ENCODE results near the gene SRSF10. TPM values are rescaled to one million over a fixed set of nuclear protein-coding genes. Genes with fewer than 3 reads are reported as not detected.

The SRSF10 gene
- total and polyA plus RNA-seq, 9 of the 15 experiments (the other 6 are each of a cell fraction or from before 2014, with no cell fraction given): 154 to 264 (median 205) TPM

GRCh38 chr1:23959461-23960290 lies 20.5 kb downstream of the SRSF10 start, which contains the start of gene PNRC2 (continued):
- no peak for TF ChIP-seq CAMTA2 (CRISPR knock-in tag; conservative IDR thresholded peaks at IDR 0.05)
- TF ChIP-seq L3MBTL2 (IDR thresholded peaks at IDR 0.05): peak; percentile 83
- no peak for TF ChIP-seq IFI16 (CRISPR knock-in tag; IDR thresholded peaks at IDR 0.05)
- TF ChIP-seq ZNF699 (CRISPR knock-in tag; IDR thresholded peaks at IDR 0.05; ENCODE audit: insufficient replicate concordance): no peak
- TF ChIP-seq KDM4B (IDR thresholded peaks at IDR 0.05; ENCODE audit: borderline replicate concordance in 2 of 2, low read depth in 1 of 2): no peak; a peak in 1 of 4 replicates
- TF ChIP-seq, protein P1, sequence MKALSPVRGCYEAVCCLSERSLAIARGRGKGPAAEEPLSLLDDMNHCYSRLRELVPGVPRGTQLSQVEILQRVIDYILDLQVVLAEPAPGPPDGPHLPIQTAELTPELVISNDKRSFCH (CRISPR knock-in tag; IDR thresholded peaks at IDR 0.05): no peak
- TF ChIP-seq, protein P1 (tag; IDR thresholded peaks at IDR 0.05): no peak; the same call in 1 of the 2 replicates
- no peak for TF ChIP-seq ZNF75A (CRISPR knock-in tag; IDR thresholded peaks at IDR 0.05)
- TF ChIP-seq, protein P2, sequence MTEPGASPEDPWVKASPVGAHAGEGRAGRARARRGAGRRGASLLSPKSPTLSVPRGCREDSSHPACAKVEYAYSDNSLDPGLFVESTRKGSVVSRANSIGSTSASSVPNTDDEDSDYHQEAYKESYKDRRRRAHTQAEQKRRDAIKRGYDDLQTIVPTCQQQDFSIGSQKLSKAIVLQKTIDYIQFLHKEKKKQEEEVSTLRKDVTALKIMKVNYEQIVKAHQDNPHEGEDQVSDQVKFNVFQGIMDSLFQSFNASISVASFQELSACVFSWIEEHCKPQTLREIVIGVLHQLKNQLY (CRISPR knock-in tag; conservative IDR thresholded peaks at IDR 0.05): peak in 1 of 2 experiments; percentile 73; a peak in 1 of 4 replicates
- TF ChIP-seq, protein P3, sequence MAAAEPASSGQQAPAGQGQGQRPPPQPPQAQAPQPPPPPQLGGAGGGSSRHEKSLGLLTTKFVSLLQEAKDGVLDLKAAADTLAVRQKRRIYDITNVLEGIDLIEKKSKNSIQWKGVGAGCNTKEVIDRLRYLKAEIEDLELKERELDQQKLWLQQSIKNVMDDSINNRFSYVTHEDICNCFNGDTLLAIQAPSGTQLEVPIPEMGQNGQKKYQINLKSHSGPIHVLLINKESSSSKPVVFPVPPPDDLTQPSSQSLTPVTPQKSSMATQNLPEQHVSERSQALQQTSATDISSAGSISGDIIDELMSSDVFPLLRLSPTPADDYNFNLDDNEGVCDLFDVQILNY (CRISPR knock-in tag; IDR thresholded peaks at IDR 0.05): peak; percentile 44; the same call in 1 of the 2 replicates
- TF ChIP-seq NCOA4 (IDR thresholded peaks at IDR 0.05; ENCODE audit: partially characterized antibody): no peak
- TF ChIP-seq SPI1 (IDR thresholded peaks at IDR 0.05; ENCODE audit: borderline replicate concordance, low read depth, low read length): no peak
- TF ChIP-seq, protein P4, sequence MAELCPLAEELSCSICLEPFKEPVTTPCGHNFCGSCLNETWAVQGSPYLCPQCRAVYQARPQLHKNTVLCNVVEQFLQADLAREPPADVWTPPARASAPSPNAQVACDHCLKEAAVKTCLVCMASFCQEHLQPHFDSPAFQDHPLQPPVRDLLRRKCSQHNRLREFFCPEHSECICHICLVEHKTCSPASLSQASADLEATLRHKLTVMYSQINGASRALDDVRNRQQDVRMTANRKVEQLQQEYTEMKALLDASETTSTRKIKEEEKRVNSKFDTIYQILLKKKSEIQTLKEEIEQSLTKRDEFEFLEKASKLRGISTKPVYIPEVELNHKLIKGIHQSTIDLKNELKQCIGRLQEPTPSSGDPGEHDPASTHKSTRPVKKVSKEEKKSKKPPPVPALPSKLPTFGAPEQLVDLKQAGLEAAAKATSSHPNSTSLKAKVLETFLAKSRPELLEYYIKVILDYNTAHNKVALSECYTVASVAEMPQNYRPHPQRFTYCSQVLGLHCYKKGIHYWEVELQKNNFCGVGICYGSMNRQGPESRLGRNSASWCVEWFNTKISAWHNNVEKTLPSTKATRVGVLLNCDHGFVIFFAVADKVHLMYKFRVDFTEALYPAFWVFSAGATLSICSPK (IDR thresholded peaks at IDR 0.05; ENCODE audit: borderline replicate concordance): no peak
- TF ChIP-seq BRF1 (IDR thresholded peaks at IDR 0.05; ENCODE audit: borderline replicate concordance, extremely low read depth, insufficient read length): no peak
- no peak for TF ChIP-seq ZNF140 (CRISPR knock-in tag; IDR thresholded peaks at IDR 0.05)
- TF ChIP-seq RBM22 (IDR thresholded peaks at IDR 0.05; ENCODE audit: low read depth, low read length, poor library complexity, severe bottlenecking): peak; percentile 76
- TF ChIP-seq TBL1XR1 (IDR thresholded peaks at IDR 0.05; ENCODE audit: low read length in 2 of 2): no peak
- TF ChIP-seq ZNF347 (CRISPR knock-in tag; IDR thresholded peaks at IDR 0.05; ENCODE audit: low read depth): no peak
- TF ChIP-seq ZNF696 (CRISPR knock-in tag; conservative IDR thresholded peaks at IDR 0.05): no peak
- TF ChIP-seq ZKSCAN1 (IDR thresholded peaks at IDR 0.05; ENCODE audit: low read depth, low read length): no peak
- TF ChIP-seq ZNF395 (CRISPR knock-in tag; IDR thresholded peaks at IDR 0.05): peak; percentile 78

Measured in K562 (cell line).